ENCODE measurements around the gene GPRIN3.
A peak's percentile ranks its signal among the peaks of the same experiment; 100 is the strongest.

Gene GPRIN3

GRCh38 chr4:89245459-89245858 lies 62.1 kb downstream of the GPRIN3 start:
- H3K4me3 ChIP-seq (ENCODE audit: low read depth, low read length): no peak overlapping the region
- no peak for DNase-seq (ENCODE audit: low read depth)
- no peak for TF ChIP-seq CTCF (conservative IDR thresholded peaks at IDR 0.05; ENCODE audit: low read depth, low read length)

GRCh38 chr4:89243733-89244252 lies 63.8 kb downstream of the GPRIN3 start:
- no peak for DNase-seq (ENCODE audit: low read depth)
- TF ChIP-seq CTCF (conservative IDR thresholded peaks at IDR 0.05; ENCODE audit: low read depth, low read length): no peak
- no peak overlapping the region for H3K4me3 ChIP-seq (ENCODE audit: low read depth, low read length)

GRCh38 chr4:89242864-89243732 lies 64.5 kb downstream of the GPRIN3 start:
- TF ChIP-seq CTCF (conservative IDR thresholded peaks at IDR 0.05; ENCODE audit: low read depth, low read length): no peak
- DNase-seq (ENCODE audit: low read depth): no peak
- no peak overlapping the region for H3K4me3 ChIP-seq (ENCODE audit: low read depth, low read length)

GRCh38 chr4:89242216-89242615 lies 65.4 kb downstream of the GPRIN3 start:
- no peak for TF ChIP-seq CTCF (conservative IDR thresholded peaks at IDR 0.05; ENCODE audit: low read depth, low read length)
- H3K4me3 ChIP-seq (ENCODE audit: low read depth, low read length): no peak overlapping the region
- no peak for DNase-seq (ENCODE audit: low read depth)

GRCh38 chr4:89230271-89230670 lies 77.3 kb downstream of the GPRIN3 start:
- no peak for DNase-seq (ENCODE audit: low read depth)
- TF ChIP-seq CTCF (conservative IDR thresholded peaks at IDR 0.05; ENCODE audit: low read depth, low read length): no peak
- H3K4me3 ChIP-seq (ENCODE audit: low read depth, low read length): no peak overlapping the region

- peak; percentile 90 for DNase-seq (ENCODE audit: low read depth)
- TF ChIP-seq CTCF (conservative IDR thresholded peaks at IDR 0.05; ENCODE audit: low read depth, low read length): peak; percentile 86
- H3K4me3 ChIP-seq (ENCODE audit: low read depth, low read length): no peak overlapping the region
Measured at GRCh38 chr4:89226665-89227574, 80.7 kb downstream of the GPRIN3 start.
